KMS-11 (cell line): ENCODE measurements around the gene UBE2O.

Experiments used
- H2AFZ ChIP-seq: fragments of 200-600 bp; sonication (generic); 2 replicates; pipeline ENCODE4 v1.6.1; 2016; ENCODE audit warnings: antibody characterized with exemption, mixed run types, low read depth
- H3K27ac ChIP-seq: fragments of 200-600 bp; sonication (generic); 2 replicates; pipeline ENCODE4 v1.6.1; 2016; ENCODE audit warnings: mild to moderate bottlenecking, mixed run types
- H3K27me3 ChIP-seq: fragments of 200-600 bp; sonication (generic); 2 replicates; pipeline ENCODE4 v1.6.1; 2017; ENCODE audit warnings: mild to moderate bottlenecking, low read depth, mixed run types, moderate library complexity; ENCODE audit not compliant: insufficient read depth
- H3K36me3 ChIP-seq: fragments of 200-600 bp; sonication (generic); 2 replicates; pipeline ENCODE4 v1.6.1; 2017; ENCODE audit warnings: mild to moderate bottlenecking, mixed run types; ENCODE audit not compliant: insufficient read depth
- H3K4me1 ChIP-seq: fragments of 200-600 bp; sonication (generic); 2 replicates; pipeline ENCODE4 v1.6.1; 2016; ENCODE audit warnings: mild to moderate bottlenecking, low read depth, mixed run types; ENCODE audit not compliant: poor library complexity, severe bottlenecking
- H3K4me2 ChIP-seq: fragments of 200-600 bp; sonication (generic); 2 replicates; pipeline ENCODE4 v1.7.0; 2016; ENCODE audit warnings: mild to moderate bottlenecking, mixed run types
- H3K4me3 ChIP-seq: fragments of 200-600 bp; sonication (generic); IDR thresholded peaks from 2 replicates; pipeline ENCODE4 v1.6.1; 2017; ENCODE audit warnings: low read depth, low read length, mixed read lengths; ENCODE audit not compliant: insufficient read depth
- H3K79me2 ChIP-seq: fragments of 200-600 bp; sonication (generic); 2 replicates; pipeline ENCODE4 v1.6.1; 2016; ENCODE audit warnings: low read depth, mixed run types; ENCODE audit not compliant: insufficient read depth
- H3K9ac ChIP-seq: fragments of 200-600 bp; sonication (generic); 2 replicates; pipeline ENCODE4 v1.6.1; 2016; ENCODE audit warnings: mild to moderate bottlenecking, mixed run types
- H4K20me1 ChIP-seq: fragments of 200-600 bp; sonication (generic); 2 replicates; pipeline ENCODE4 v1.6.1; 2016; ENCODE audit warnings: mild to moderate bottlenecking, mixed run types; ENCODE audit not compliant: insufficient read depth
- TF ChIP-seq, protein P1 (sequence below): fragments of 200-600 bp; sonication (generic); conservative IDR thresholded peaks from 2 replicates; pipeline ENCODE4 v1.6.1; 2017; ENCODE audit warnings: low read depth, mild to moderate bottlenecking, antibody characterized with exemption, low read length, moderate library complexity, mixed read lengths

The UBE2O gene

DNA sequence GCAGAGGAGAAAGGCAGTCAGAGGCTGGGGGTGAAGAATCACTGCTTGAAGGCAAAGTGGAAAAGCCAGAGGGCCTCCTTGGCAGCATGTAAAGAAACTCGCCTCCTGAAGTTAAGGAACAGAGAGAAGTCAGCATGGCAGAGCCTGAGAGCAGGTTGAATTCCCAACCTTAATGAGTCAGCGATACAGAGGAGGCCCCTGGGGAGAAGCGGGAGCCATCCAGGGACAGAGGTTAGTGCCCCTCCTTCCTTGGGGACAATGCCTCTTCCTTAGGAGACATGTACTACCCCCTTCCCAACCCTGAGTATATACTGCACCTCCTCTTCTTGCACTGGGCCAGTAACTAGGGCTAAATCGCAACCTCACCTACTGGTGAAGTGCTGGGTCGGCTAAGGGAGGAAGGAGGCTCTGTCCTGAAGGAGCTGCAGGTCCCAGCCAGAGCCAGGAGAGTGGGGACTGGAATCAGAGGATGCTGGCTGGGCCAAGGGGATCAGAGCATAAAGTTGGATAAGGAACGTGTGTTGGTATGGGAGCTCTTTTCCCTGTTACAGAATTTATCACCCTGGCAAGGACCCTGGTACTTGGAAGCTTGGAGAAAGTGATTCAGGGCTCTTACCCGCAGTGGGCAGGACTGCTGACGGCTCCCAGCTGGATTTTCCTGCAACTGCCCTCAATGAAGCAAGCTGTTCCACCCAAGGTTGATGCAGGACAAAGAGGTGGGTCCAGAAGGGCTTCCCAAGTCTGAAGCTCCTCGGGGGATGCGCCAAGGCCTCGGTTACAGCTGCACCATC, 9.0 kb upstream of the UBE2O start:
- TF ChIP-seq, protein P1, sequence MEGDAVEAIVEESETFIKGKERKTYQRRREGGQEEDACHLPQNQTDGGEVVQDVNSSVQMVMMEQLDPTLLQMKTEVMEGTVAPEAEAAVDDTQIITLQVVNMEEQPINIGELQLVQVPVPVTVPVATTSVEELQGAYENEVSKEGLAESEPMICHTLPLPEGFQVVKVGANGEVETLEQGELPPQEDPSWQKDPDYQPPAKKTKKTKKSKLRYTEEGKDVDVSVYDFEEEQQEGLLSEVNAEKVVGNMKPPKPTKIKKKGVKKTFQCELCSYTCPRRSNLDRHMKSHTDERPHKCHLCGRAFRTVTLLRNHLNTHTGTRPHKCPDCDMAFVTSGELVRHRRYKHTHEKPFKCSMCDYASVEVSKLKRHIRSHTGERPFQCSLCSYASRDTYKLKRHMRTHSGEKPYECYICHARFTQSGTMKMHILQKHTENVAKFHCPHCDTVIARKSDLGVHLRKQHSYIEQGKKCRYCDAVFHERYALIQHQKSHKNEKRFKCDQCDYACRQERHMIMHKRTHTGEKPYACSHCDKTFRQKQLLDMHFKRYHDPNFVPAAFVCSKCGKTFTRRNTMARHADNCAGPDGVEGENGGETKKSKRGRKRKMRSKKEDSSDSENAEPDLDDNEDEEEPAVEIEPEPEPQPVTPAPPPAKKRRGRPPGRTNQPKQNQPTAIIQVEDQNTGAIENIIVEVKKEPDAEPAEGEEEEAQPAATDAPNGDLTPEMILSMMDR: no peak
- Histone ChIP-seq H3K4me3 (no peak overlapping the region), H3K27ac (no peak overlapping the region), H3K4me2 (no peak overlapping the region), H3K27me3 (no peaks in the 10 kb centered on the region), H2AFZ (no peak overlapping the region), H3K4me1 (peaks cover 15% of the 10 kb centered on the region), H3K36me3 (no peaks in the 10 kb centered on the region), H4K20me1 (no peaks in the 10 kb centered on the region), H3K9ac (no peak overlapping the region), H3K79me2 (no peaks in the 10 kb centered on the region)

GRCh38 chr17:76459674-76460073, 6.7 kb upstream of the UBE2O start:
- no peaks in the 10 kb centered on the region for H3K79me2 ChIP-seq
- H2AFZ ChIP-seq: no peak overlapping the region
- H3K27ac ChIP-seq: no peak overlapping the region
- H3K27me3 ChIP-seq: no peaks in the 10 kb centered on the region
- no peak overlapping the region for H3K4me2 ChIP-seq
- H3K4me1 ChIP-seq: no peaks in the 10 kb centered on the region
- H3K4me3 ChIP-seq: no peak overlapping the region
- H3K9ac ChIP-seq: no peak overlapping the region
- H4K20me1 ChIP-seq: no peaks in the 10 kb centered on the region
- TF ChIP-seq, protein P1: no peak
- H3K36me3 ChIP-seq: no peaks in the 10 kb centered on the region

DNA sequence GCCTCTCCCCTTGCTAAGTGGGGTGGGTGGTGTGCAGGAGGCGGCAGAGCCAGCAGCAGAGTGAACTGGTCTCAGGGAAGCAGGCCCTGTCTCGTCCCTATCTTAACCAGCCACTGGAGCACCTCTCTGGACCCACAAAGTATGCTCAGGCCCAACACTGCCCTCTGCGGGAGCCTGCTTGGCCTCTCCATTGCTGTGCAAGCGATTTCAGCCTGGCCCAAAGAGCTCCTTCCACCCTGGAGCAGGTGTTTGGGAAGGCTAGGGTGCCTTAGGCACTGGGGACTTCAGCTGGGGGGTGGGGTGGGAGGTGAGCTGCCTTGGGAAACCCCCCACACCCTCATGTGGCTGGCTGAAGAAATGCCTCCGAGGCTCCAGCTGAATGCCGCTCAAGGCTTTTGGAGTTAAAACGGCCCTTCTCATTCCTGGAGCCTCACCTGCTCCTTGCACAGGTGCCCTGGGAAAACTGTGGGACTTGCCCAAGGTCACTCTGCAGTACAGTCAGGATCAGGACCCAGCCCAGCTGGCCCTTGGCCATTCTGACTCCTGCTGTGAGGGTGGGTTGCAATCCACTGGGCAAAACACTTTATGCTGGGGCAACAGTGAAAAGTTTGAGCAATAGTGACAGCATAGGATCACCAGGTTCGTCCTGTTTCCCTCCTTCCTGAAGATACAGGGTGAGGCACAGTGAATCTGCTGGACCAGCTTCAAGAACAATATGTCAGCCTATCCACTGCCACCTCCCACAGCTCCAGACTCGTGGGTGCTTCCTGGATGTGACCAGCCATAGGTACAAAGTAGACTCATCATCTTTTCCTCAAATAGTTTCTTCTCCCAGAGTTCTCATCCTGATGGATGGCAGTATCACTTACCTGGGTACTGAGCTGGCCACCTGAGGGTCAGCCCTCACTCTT, 5.9 kb upstream of the UBE2O start:
- Histone ChIP-seq H3K79me2 (no peaks in the 10 kb centered on the region), H4K20me1 (no peaks in the 10 kb centered on the region), H3K4me2 (no peak overlapping the region), H3K36me3 (no peaks in the 10 kb centered on the region), H3K4me3 (no peak overlapping the region), H3K27me3 (no peaks in the 10 kb centered on the region), H3K9ac (no peak overlapping the region), H2AFZ (no peak overlapping the region), H3K27ac (no peak overlapping the region), H3K4me1 (no peaks in the 10 kb centered on the region)
- TF ChIP-seq, protein P1: no peak

- Histone ChIP-seq H3K27ac (no peak overlapping the region), H2AFZ (peak overlapping the region; percentile 89; the same call in 1 of the 2 replicates), H3K36me3 (no peaks in the 10 kb centered on the region), H3K9ac (no peak overlapping the region; the same call in 1 of the 2 replicates), H4K20me1 (peaks cover 13% of the 10 kb centered on the region), H3K27me3 (no peaks in the 10 kb centered on the region), H3K4me3 (no peak overlapping the region), H3K79me2 (peaks cover 42% of the 10 kb centered on the region), H3K4me1 (peaks cover 18% of the 10 kb centered on the region), H3K4me2 (0 out of 2 replicates have a peak overlapping the region, but pooled peaks have one; percentile 1)
- TF ChIP-seq, protein P1: no peak
These were observed 435 bp upstream of the UBE2O start for GRCh38 chr17:76453431-76453743.
